ENCODE data around the gene CYP2W1.

DNA sequence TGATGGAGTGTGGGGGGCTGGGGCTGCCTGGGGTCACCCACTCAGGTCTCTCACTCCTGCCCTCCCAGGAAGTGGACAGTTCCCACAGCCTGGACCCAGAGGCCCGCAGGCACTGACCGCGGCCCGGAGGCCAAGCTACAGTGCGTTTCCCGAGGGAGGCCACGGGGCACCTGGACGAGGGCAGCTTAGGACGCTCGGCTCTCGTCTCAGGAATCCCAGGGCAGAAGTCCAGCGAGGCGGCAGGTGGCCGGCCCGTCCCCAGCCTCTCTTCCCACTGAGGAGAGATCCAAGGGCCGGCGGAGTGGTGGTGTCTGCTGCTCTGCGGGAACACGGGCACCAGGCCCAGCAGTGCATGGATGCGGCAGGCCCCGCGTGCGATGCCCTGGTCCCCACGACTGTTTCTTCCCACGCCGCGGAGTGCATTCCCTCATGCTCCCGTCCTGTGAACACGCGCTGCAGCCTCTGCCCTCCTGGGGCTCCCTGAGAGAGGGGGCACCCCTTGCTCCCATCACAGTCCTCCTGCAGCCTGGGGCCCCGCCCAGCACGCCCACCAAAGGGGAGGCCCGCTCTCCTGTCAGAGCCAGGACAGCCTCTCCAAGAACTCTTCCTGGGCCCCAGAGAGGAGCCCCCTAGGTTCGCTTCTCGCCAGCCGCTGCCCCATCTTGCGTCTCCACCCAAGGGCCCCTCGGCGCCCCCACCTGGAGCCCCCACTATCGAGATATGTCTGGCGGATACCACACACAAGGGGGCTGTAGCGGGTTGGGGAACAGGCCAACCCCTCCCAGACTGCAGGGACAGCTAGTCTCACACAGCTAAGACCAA lies 37.0 kb downstream of the CYP2W1 start:
- TF ChIP-seq POLR2A (IDR thresholded peaks at IDR 0.05; ENCODE audit: low read length) (no peak), MAZ (IDR thresholded peaks at IDR 0.05; ENCODE audit: borderline replicate concordance, low read depth, low read length) (no peak), MAX (IDR thresholded peaks at IDR 0.05) (no peak), EP300 (IDR thresholded peaks at IDR 0.05) (no peak)
- TF ChIP-seq, protein P1, sequence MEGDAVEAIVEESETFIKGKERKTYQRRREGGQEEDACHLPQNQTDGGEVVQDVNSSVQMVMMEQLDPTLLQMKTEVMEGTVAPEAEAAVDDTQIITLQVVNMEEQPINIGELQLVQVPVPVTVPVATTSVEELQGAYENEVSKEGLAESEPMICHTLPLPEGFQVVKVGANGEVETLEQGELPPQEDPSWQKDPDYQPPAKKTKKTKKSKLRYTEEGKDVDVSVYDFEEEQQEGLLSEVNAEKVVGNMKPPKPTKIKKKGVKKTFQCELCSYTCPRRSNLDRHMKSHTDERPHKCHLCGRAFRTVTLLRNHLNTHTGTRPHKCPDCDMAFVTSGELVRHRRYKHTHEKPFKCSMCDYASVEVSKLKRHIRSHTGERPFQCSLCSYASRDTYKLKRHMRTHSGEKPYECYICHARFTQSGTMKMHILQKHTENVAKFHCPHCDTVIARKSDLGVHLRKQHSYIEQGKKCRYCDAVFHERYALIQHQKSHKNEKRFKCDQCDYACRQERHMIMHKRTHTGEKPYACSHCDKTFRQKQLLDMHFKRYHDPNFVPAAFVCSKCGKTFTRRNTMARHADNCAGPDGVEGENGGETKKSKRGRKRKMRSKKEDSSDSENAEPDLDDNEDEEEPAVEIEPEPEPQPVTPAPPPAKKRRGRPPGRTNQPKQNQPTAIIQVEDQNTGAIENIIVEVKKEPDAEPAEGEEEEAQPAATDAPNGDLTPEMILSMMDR (IDR thresholded peaks at IDR 0.05), result no peak
- TF ChIP-seq, protein P2, sequence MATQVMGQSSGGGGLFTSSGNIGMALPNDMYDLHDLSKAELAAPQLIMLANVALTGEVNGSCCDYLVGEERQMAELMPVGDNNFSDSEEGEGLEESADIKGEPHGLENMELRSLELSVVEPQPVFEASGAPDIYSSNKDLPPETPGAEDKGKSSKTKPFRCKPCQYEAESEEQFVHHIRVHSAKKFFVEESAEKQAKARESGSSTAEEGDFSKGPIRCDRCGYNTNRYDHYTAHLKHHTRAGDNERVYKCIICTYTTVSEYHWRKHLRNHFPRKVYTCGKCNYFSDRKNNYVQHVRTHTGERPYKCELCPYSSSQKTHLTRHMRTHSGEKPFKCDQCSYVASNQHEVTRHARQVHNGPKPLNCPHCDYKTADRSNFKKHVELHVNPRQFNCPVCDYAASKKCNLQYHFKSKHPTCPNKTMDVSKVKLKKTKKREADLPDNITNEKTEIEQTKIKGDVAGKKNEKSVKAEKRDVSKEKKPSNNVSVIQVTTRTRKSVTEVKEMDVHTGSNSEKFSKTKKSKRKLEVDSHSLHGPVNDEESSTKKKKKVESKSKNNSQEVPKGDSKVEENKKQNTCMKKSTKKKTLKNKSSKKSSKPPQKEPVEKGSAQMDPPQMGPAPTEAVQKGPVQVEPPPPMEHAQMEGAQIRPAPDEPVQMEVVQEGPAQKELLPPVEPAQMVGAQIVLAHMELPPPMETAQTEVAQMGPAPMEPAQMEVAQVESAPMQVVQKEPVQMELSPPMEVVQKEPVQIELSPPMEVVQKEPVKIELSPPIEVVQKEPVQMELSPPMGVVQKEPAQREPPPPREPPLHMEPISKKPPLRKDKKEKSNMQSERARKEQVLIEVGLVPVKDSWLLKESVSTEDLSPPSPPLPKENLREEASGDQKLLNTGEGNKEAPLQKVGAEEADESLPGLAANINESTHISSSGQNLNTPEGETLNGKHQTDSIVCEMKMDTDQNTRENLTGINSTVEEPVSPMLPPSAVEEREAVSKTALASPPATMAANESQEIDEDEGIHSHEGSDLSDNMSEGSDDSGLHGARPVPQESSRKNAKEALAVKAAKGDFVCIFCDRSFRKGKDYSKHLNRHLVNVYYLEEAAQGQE (IDR thresholded peaks at IDR 0.05), result no peak
